HG03565 (cell line): Measurements from ENCODE around the gene ZNF48.
A peak's percentile ranks its signal among the peaks of the same experiment; 100 is the strongest.

Source experiments
- ATAC-seq: cut with Tn5 transposase; IDR thresholded peaks from one replicate; pipeline ENCODE4 v1.9.1; 2021; ENCODE audit warnings: mild to moderate bottlenecking, moderate library complexity; ENCODE audit not compliant: unreplicated experiment

Gene ZNF48

DNA sequence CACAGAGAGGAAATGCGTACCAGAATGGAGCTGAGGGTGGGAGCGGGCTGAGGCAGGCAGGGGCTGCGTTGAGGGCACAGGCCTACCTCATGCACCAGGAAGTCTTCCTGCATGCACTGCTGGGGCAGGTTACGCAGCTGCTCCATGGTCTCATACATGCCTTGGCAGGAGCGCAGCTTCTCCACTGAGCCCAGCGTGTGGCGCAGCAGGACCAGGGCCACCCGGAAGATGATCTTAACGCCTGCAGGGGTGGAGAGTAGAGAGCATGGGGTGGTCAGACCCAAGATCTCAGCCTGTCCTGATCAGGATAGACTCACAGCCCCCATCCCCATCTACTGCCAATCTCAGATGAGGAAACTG lies 36.7 kb upstream of the ZNF48 start:
- no peak for ATAC-seq

GRCh38 chr16:30358990-30359870 lies 36.0 kb upstream of the ZNF48 start:
- ATAC-seq, result no peak

DNA sequence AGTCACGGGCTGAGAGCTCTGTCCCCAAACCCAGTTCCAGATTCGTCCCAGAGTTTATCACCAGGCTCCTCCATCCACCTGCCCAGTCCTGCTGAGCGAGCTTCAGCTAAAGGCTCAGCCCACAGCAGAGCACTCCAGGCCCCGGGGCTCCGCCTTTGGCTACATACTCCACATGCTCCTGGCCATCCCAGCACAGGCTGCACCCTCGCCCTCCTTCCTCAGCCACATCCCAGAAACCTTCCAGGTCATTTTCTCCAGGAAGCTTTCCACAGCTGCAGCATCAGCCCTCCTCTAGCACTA lies 35.4 kb upstream of the ZNF48 start:
- ATAC-seq, result no peak

DNA sequence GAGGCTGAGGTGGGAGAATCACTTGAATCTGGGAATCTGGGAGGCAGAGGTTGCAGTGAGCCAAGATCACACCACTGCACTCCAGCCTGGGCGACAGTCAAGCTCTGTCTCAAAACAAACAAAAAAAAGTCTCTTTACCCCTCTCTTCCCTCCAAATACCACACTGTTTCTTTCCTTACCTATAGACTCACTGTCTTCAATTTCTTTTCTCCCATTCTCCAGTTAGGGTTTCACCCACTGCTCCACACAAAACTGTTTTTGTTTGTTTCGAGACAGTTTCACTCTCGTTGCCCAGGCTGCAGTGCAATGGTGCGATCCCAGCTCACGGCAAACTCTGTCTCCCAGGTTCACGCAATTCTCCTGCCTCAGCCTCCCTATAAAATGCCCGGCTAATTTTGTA lies 34.0 kb upstream of the ZNF48 start:
- no peak for ATAC-seq

- no peak for ATAC-seq
Measured at GRCh38 chr16:30365200-30365599, 30.0 kb upstream of the ZNF48 start.

- no peak for ATAC-seq
Measured at GRCh38 chr16:30366511-30366910, 28.7 kb upstream of the ZNF48 start.

DNA sequence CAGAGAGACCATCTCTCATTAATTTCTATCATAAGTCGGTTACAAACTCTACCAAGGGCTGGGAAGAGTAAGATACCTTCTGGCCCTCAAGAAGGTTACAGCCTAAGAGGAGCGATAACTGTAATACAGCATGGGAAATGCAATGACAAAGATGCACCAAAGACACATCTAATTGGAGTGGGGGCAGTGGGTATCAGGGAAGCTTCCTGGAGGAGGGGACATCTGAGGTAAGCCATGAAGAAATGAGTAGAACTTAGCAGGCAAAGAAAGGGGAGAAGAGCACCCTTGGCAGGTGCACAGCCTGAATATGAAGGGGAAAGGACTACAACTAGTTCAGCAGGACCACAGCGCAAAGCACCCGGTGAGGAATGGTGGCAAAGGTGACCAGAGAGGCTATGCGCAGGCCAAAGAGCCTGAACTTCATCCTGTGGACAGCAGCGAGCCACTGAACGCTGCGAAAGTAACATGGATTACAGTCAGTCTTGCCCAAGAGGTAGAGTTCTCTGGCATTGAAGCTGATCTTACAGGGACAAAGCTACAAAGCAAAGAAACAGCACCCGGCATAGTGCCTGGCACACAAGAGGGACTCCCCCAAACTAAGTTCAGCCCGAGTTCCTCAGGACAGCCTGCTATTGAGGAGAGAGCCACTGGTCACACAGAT lies 27.7 kb upstream of the ZNF48 start:
- no peak for ATAC-seq

- no peak for ATAC-seq
Measured at GRCh38 chr16:30368122-30368791, 27.0 kb upstream of the ZNF48 start.

DNA sequence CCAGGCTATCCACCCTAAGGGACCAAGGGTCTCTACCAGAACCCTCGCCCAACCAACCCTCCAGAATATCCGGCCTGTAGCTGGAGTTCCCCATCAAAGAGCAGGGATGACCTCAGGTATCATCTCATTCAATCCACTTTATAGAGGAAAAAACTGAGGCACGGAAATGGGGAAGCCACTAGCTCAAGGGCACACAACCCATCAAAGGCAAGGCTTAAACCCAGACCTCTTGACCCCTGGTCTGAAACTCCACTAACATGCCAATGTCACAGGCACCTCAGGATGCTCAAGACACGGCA lies 26.5 kb upstream of the ZNF48 start:
- no peak for ATAC-seq

DNA sequence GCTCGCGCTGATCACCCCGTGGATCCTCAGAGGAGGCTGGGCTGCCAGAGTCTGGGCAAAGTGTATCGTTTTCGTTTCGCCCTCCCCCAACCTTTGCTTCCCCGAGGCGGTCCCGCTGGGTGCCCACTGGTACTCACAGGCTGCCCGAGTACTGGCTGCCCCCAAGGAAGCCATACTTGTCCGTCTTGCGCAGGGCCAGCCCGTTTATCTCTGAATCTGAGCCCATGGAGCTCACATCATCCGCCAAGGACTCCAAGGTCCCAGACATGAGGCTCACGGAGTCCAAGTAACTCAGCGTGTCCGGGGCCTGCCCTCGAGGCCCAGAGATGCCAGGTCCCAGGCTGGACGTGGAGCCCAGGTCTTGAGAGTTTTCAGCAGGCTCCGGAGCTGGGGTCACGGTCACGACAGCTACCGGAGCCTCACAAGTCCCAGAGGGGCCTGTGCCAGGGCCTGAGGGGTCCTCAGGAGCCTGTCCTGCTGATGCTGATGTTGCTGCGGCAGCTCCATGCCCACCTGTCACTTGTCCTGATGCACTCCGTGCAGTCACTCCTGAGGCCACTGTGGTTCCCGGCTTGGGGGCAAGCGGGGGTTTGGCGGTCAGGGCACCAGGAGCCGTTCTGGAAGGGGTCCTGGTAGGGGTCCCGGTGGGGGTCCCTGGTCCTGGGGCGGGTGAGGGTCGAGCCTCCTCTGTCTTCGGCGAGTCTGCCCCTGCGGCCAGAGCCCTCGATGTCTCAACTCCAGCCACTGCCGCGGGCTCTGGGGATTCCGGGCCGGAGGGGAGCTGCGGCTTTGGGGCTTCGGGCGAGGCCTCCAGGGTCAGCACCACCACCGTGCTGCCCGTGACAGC lies 25.9 kb upstream of the ZNF48 start:
- ATAC-seq, result no peak

- ATAC-seq, result peak; percentile 5
Measured at GRCh38 chr16:30369938-30370455, 25.2 kb upstream of the ZNF48 start.

DNA sequence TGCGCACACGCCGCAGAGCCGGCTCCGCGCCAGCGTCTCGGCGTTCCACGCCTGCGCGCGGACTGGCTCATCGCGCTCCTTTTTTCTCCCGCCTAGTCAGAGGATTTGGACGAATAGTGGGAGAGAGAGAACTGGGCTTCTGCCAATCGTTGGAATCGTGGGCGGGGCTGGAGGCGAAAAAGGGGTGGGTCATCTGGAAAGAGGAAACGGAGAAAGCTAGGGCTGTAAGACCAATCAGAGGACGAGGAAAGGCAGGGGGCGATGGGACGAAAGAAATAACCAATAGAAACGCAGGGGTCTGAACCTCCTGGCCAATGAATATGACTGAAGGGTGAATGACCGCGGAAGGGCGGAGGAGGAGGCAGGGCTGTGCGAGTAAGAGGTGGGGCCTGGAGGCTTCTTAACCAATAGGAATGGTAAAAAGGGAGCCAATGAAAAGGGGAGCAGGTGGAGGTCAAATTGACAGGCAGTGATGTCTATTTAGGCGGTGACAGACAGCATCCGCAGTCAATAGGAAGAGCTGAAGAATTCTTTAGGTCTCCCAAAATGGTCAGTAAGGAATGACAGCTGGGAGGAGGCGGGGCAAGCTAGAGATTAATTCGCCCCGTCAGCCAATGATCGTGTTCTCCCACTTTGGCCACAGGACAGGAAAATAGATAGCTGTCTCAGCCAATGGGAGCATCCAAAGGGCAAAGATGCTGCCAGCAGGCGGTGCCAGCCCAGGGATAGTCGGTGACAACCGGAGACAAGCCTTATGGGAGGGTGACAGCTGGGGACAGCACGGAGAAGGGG lies 24.6 kb upstream of the ZNF48 start, which contains the start of gene TBC1D10B:
TBC1D10B (minus strand) TSS at position 39 of the 792 bp plus-strand sequence. CDS start 311 bp downstream, outside the sequence.
- peak; percentile 60 for ATAC-seq

GRCh38 chr16:30371248-30371816 lies 23.9 kb upstream of the ZNF48 start:
- ATAC-seq, result no peak

GRCh38 chr16:30372038-30372712 lies 23.0 kb upstream of the ZNF48 start:
- no peak for ATAC-seq

- no peak for ATAC-seq
Measured at GRCh38 chr16:30372725-30373124, 22.5 kb upstream of the ZNF48 start.

DNA sequence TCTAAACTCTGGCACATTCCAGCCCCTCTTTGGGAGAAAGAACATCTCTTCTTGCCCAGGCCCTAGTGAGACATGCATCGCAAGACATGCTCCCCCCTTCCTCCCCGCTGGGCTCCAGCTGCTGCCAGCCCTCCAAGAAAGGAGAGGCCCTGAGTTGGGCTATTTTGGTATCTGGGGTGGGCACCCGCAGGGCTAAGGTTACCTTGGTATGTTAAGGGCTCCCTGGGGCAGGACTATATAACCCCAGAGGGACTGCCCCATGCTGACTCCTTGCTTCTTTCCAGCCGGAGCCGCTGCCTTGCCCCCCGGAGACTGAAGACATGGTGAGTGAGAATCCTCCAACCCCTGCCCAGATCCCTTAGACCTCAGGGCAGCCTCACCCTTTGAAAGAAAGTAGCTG lies 20.7 kb upstream of the ZNF48 start, which contains the start of gene MYL11:
MYL11 (plus strand) TSS at position 265 of the 400 bp plus-strand sequence; CDS start at position 321, 56 bp downstream.
- ATAC-seq, result no peak

- no peak for ATAC-seq
Measured at GRCh38 chr16:30375864-30376263, 19.4 kb upstream of the ZNF48 start.

DNA sequence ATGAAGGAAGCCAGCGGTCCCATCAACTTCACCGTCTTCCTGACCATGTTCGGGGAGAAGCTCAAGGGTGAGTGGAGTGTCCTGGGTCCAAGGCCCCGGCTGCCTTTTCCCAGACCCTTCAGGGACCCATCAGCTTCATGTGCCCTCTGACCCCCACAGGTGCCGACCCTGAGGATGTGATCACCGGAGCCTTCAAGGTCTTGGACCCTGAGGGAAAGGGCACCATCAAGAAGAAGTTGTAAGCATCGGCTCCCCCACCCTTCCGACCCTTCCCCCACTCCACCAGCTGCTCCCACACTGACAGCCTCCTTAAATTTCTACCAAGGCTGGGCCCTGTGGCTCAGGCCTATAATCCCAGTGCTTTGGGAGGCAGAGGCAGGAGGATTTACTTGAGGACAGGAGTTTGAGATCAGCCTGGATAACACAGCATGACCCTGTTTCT lies 18.7 kb upstream of the ZNF48 start:
- no peak for ATAC-seq
